ENCODE results near the gene BMAL2.
A peak's percentile ranks its signal among the peaks of the same experiment; 100 is the strongest.

The BMAL2 gene

GRCh38 chr12:27324530-27324929 is 8.1 kb upstream of the BMAL2 start:
- no peak for DNase-seq

GRCh38 chr12:27330846-27331245 is 1.8 kb upstream of the BMAL2 start:
- DNase-seq = no peak

- no peak for DNase-seq
Observed at GRCh38 chr12:27331291-27331926, 1.2 kb upstream of the BMAL2 start.

- peak; percentile 26 for DNase-seq
Observed at GRCh38 chr12:27331927-27332324, 710 bp upstream of the BMAL2 start.

DNA sequence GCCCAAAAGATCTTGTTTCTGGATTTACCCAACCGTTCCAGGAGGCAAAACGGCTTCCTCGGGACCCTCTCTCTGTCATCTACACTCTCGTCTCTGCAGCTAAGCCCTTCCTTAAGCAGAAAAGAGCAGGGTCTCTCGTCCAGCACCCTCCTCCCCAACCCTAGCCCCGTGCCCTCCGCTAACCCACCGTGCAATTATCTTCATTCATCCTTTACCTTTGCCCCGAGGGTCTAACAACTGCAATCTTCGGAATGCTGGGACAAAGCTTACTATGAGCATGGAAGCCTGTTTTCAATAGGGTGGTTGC is 276 bp upstream of the BMAL2 start:
- peak; percentile 50 for DNase-seq

GRCh38 chr12:27333403-27334009 is 870 bp downstream of the BMAL2 start:
- peak; percentile 31 for DNase-seq

DNA sequence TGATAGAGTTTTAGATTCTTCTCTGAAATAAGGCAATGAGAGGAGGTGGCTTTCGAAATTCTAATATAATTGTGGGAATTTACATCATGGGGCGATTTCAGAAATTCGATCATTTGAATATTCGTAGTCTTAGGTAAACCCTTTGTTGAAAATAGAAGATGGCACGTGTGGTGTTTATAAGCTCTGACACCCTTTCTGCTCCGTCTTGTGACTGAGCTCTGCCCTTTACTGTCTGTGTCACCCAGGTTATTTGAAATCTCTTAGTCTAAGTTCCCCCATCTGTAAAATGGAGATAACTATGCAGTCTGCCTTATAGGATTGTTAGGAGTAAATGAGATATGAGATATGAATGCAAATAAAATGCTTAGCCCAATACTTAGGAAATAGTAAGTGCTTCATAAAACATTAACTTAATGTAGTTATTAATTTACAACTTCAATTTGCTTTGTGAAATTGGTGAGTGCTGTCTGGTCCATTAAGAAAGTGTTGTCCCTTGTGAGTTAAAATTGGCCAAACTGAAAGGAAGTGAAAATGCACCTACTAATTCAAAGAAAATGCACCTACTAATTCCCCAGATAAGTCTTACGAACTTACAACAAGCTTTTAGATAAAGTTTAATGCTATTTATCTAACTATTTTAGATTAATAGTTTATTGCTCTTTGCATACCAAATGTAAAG is 1.5 kb downstream of the BMAL2 start:
- DNase-seq = no peak

- DNase-seq = no peak
Observed at GRCh38 chr12:27334721-27335082, 2.1 kb downstream of the BMAL2 start.

DNA sequence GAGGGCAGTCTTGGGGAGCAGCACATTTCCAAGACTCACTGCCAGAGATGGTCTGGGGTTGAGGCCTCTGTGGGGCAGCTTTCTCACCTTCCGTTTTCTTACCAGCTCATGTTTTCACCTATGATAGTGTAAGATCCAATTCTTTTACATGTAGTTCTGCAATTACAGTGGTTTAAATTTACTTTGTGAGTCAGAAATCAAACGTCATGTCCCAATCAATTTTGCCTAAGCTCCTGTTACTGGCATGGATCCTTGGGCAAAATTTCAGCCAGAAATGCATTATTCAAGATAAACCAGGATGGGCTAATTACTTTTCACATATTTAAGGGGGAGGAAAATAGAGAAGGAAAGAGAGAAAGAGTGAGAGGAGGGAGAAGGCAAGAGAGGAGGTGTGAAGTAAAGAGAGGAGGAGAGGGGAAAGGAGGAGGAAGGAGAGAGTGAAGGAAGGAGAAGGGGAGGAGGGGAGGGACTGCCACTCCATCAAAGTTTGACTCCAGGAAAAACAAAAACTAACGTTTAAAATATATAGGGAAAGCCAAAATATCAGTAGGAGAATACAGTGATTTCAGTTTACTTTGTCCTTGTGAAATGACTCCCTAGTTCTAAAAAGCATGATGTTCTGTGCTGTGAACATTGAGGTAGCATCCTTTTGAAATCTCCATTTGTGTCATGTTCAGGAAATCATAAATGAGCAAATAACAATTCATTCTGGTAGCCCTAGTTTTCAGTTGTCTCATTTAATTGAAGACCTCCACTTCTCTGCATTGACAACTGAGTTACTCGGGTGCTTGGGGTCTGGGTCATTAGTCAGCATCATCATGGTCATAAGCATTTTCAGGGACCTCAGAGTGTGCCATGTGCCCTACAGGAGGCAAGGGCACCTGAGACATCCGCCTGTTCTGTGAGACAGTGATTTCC is 3.0 kb downstream of the BMAL2 start:
- no peak for DNase-seq

DNA sequence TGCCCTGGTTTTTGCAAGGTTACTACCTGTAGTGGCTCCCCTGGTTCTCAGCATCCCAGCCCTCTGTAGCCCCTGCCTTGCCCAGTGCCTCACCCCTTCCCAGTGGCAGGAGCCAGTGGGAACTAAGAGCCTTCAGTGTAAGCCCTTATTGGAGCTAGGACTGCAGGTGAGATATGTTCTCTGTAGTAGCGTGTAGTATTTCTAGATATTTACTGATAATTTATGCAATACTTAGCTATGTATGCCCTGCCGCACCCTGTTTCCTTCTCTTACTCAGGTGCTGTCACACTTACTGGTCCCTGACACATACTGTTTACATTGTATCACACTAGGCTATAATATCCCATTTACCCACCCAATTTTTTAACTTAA is 3.6 kb downstream of the BMAL2 start:
- DNase-seq = no peak

DNA sequence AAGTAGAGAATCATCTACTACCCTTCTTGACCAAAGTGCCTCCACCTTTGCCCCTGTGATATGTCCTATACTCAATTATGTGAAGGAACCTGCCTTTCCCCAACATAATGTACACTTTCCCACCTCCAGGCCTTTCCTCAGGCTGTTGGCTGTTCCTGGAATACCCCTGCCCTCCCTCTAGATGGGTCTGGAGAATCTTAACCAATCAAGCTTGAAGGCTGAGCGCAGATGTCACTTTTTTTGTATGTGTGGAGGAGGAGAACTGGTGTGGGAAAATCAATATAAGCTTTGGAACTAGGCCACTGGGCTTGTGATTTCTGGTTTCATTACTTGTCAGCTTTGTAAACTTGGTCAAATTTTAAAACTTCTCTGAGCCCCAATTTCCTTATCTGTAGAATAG is 4.7 kb downstream of the BMAL2 start:
- no peak for DNase-seq

GRCh38 chr12:27338473-27338872 is 5.8 kb downstream of the BMAL2 start:
- DNase-seq = no peak

DNA sequence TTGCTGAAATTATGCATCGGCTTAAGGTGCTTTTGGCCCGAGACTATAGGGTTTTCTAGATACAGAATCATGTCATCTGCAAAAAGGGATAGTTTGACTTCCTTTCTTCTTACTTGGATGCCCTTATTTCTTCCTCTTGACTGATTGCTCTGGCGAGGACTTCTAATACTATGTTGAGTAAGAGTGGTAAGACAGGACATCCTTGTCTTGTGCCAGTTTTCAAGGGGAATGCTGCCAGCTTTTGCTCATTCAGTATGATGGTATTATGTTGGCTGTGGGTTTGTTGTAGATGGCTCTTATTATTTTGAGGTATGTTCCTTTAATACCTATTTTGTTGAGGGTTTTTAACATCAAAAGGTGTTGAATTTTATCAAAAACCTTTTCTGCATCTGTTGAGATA is 8.3 kb downstream of the BMAL2 start:
- no peak for DNase-seq

DNA sequence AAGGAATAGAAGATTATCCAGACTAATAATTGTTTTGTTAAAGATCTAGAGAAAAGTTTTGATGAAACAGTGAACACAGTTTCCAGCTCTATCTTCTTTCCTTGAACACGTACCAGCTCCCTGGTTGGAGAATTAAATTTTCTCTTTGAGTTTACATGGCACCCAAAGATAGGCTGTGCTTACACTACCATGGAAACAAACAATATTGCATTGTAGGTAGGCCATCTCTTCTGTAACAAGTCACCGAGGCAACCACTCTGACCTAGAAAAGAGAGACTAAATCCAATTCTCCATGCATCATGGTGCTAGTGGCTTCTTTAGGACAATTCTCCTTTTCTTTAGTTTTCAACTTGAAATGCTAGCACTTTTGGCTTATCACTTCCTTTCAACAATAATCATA is 9.9 kb downstream of the BMAL2 start:
- no peak for DNase-seq

GRCh38 chr12:27343255-27344000 is 10.8 kb downstream of the BMAL2 start:
- DNase-seq = no peak

GRCh38 chr12:27344246-27344645 is 11.6 kb downstream of the BMAL2 start:
- no peak for DNase-seq

DNA sequence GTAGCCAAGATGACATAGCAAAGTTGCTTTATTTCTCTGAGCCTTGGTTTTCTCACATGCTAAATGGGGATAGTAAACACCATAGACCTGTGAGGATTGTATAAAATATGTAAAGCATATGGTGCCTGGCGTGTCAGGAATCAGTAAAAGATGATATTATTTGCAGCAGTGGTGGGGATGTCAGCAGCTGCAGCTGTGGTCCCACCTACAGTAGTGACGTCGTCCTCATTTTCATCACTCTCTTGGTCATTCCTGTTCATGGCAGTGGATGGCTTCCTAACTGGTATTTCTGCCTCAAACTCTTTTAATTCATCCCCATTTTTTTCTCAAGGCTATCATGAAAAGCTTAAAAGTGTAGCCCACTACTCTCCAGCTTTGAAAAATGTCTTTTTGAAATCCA is 12.1 kb downstream of the BMAL2 start:
- DNase-seq = no peak

DNA sequence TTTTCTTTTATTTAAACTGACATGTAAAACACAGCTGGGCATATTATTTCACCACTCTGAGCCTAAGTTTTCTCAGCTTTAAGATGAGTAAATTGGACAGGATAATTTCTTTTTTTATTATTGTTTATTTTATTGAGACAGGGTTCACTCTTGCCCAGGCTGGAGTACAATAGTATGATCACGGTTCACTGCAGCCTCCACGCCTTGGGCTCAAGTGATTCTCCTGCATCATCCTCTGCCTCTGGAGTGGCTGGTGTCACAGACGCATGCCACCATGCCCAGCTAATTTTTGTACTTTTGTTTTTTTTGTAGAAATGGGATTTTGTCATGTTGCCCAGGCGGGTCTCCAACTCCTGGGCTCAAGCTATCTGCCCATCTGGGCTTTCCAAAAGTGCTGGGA is 12.7 kb downstream of the BMAL2 start:
- no peak for DNase-seq

DNA sequence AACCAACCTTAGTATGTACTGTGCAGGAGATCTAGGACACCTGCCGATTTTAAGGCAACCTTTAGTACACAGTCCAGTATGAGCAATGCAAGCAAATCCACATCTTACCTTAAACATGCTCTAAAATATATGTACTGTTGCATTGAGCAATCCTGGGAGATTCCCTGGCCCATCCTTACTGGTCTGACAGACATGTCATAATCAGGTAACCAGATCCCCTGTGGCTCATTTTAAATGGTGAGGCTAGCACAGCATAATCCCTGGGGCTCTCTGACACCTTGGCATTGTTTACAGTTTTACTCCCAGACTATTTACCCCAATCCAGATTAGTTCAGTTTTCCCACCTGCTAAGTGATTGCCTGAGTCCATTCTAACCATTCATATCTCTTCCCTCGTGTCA is 15.1 kb downstream of the BMAL2 start:
- DNase-seq = no peak

- no peak for DNase-seq
Observed at GRCh38 chr12:27351476-27351875, 18.8 kb downstream of the BMAL2 start.

GRCh38 chr12:27355486-27355885 is 22.9 kb downstream of the BMAL2 start:
- no peak for DNase-seq

- DNase-seq = no peak
Observed at GRCh38 chr12:27355979-27356378, 23.3 kb downstream of the BMAL2 start.
